ENCODE measurements around the gene FAM229A. TPM values are rescaled to one million over a fixed set of nuclear protein-coding genes. Genes with fewer than 3 reads are reported as not detected.

Gene FAM229A
- total and polyA plus RNA-seq, 9 of the 15 experiments (the other 6 are each of a cell fraction or from before 2014, with no cell fraction given): 0.04 to 21.6 (median 7.4) TPM

GRCh38 chr1:32346532-32347157 is 15.6 kb downstream of the FAM229A start (continued):
- TF ChIP-seq ZNF175 (CRISPR knock-in tag; IDR thresholded peaks at IDR 0.05; ENCODE audit: low read depth) (no peak), CBFA2T2 (conservative IDR thresholded peaks at IDR 0.05) (no peak), MED1 (CRISPR knock-in tag; IDR thresholded peaks at IDR 0.05; ENCODE audit: borderline replicate concordance) (no peak), CHD4 (IDR thresholded peaks at IDR 0.05; ENCODE audit: insufficient read depth, insufficient replicate concordance, low read depth, low read length, poor library complexity, severe bottlenecking) (no peak), LEF1 (IDR thresholded peaks at IDR 0.05) (no peak), ETS2 (tag; IDR thresholded peaks at IDR 0.05; ENCODE audit: borderline replicate concordance, poor library complexity, severe bottlenecking) (no peak), ZNF12 (CRISPR knock-in tag; IDR thresholded peaks at IDR 0.05) (no peak), HDAC8 (tag; IDR thresholded peaks at IDR 0.05) (no peak), FOXJ3 (CRISPR knock-in tag; IDR thresholded peaks at IDR 0.05) (no peak), ESRRA (IDR thresholded peaks at IDR 0.05; ENCODE audit: borderline replicate concordance, low read depth) (peak; percentile 83)

GRCh38 chr1:32345289-32345827 is 16.9 kb downstream of the FAM229A start:
- ChIA-PET CTCF (ENCODE audit: low intra/inter-chr PET ratio) (no interaction called here), POLR2A (interaction anchor here (0.6 to 5.2 kb wide), 9 partner anchors 9 to 522 kb away, joined by 3 to 59 read pairs (median 4); partner anchors contain the start of gene MARCKSL1)
- peak; percentile 97 for FAIRE-seq
- TF ChIP-seq UBTF (IDR thresholded peaks at IDR 0.05; ENCODE audit: borderline replicate concordance in 1 of 2, low read depth in 2 of 2, low read length in 2 of 2) (peak; percentile 27 to 82; a peak in 1 of 4 replicates), PATZ1 (CRISPR knock-in tag; IDR thresholded peaks at IDR 0.05; ENCODE audit: borderline replicate concordance) (no peak), PPARD (CRISPR knock-in tag; IDR thresholded peaks at IDR 0.05) (no peak), CBX3 (IDR thresholded peaks at IDR 0.05; ENCODE audit: borderline replicate concordance in 1 of 2, low read length in 2 of 2) (peak in 1 of 2 experiments; percentile 42; a peak in 1 of 3 replicates)

More at GRCh38 chr1:32345289-32345827, 16.9 kb downstream of the FAM229A start:
- peak overlapping the region; percentile 93 for H2AFZ ChIP-seq (ENCODE audit: low read depth, low read length)
- H3K4me1 ChIP-seq (replicated peaks in 1 of 2; ENCODE audit: control insufficient read depth in 2 of 2, insufficient read depth in 2 of 2, low read length in 2 of 2): peaks cover 19 to 35% of the 10 kb centered on the region in 2 experiments; a peak in 4 of 5 replicates
- no peak overlapping the region for H3K4me3 ChIP-seq
- peak overlapping the region; percentile 19 to 87; a peak in 3 of 4 replicates for H3K9ac ChIP-seq (ENCODE audit: insufficient read depth in 1 of 2, low read depth in 2 of 2, low read length in 2 of 2)
- H3K9me3 ChIP-seq (replicated peaks; ENCODE audit: control insufficient read depth, insufficient read depth, low read depth, low read length): no peaks in the 10 kb centered on the region; the same call in 1 of the 2 replicates
- DNase-seq (ENCODE audit: extremely low read depth in 1 of 4, low spot score in 3 of 4) (peak in 3 of 4 experiments; percentile 37 to 89 (median 80)), ATAC-seq (peak; percentile 82)
- no peaks in the 10 kb centered on the region for H3K36me3 ChIP-seq (ENCODE audit: control insufficient read depth, insufficient read depth, low read length)
- in situ Hi-C loops (cut with MboI) (no loop called here), intact Hi-C loops (cut with micrococcal nuclease) (no loop called here)
- H3K9me1 ChIP-seq (ENCODE audit: control insufficient read depth, insufficient read depth, low read length): no peaks in the 10 kb centered on the region
- BruUV-seq (replicated peaks): no TSS peak
- H4K20me1 ChIP-seq (replicated peaks; ENCODE audit: control insufficient read depth, insufficient read depth, low read length): no peaks in the 10 kb centered on the region
- H3K27me3 ChIP-seq (ENCODE audit: control insufficient read depth in 2 of 2, insufficient read depth in 2 of 2, low read length in 2 of 2): no peaks in the 10 kb centered on the region
- H3K79me2 ChIP-seq (ENCODE audit: control insufficient read depth, insufficient read depth, low read length): no peaks in the 10 kb centered on the region
- peak overlapping the region; percentile 61 for H3K27ac ChIP-seq (ENCODE audit: extremely low read depth, low read depth, low read length)
- peak overlapping the region; percentile 51 for H3K4me2 ChIP-seq (ENCODE audit: insufficient read depth, low read length)
- WGBS (ENCODE audit: insufficient coverage, low coverage, missing lambda C conversion rate): 18% methylated on average over 8 of the region's 8 CpGs

All from K562 (cell line).